B cell (primary cell): ENCODE measurements around the gene N4BP2L2. TPM values are rescaled to one million over a fixed set of nuclear protein-coding genes. Genes with fewer than 3 reads are reported as not detected.

Experiments used
- ATAC-seq: fragments of 200-7000 bp; cut with Tn5 transposase; one replicate; pipeline ENCODE4 v1.10.0; 2021; ENCODE audit warnings: low read depth, mild to moderate bottlenecking, moderate number of reproducible peaks, moderate library complexity
- CTCF ChIA-PET: fragments of 350-600 bp; sonication (Branson Sonifier 250); formaldehyde crosslinking; loops from one replicate; lab custom pipeline; 2021; ENCODE audit warnings: antibody characterized with exemption, inconsistent platforms; lab: Charles Lee
- POLR2A ChIA-PET: fragments of 350-600 bp; sonication (Branson Sonifier 250); formaldehyde crosslinking; loops from one replicate; lab custom pipeline; 2021; ENCODE audit warnings: antibody characterized with exemption; lab: Charles Lee
- DNase-seq: peaks from one replicate; pipeline ENCODE4 v3.0.0; 2013
- H2AFZ ChIP-seq: 2 replicates; pipeline ENCODE4 v1.6.1; 2012; ENCODE audit warnings: mild to moderate bottlenecking, low read depth, low read length; ENCODE audit not compliant: insufficient read depth, poor library complexity, severe bottlenecking
- H3K27ac ChIP-seq, 2 donors: 1 replicate in 1 of 2; 2 replicates in 1 of 2; pipeline ENCODE4 v1.5.1; 2012 to 2013; ENCODE audit warnings: low read length in 2 of 2, mild to moderate bottlenecking in 2 of 2, moderate library complexity in 1 of 2
- H3K27me3 ChIP-seq, 4 experiments: fragments of 200-600 bp in 1 of 4; sonication (generic) in 1 of 4; replicated peaks in 1 of 4; 1 replicate in 2 of 4; 2 replicates in 2 of 4; pipeline versions ENCODE4 v1.6.1 to v1.7.0; 2013 to 2016; ENCODE audit warnings: low read length in 3 of 4, mild to moderate bottlenecking in 2 of 4, mixed read lengths in 1 of 4, moderate library complexity in 1 of 4; ENCODE audit not compliant: insufficient read depth in 4 of 4, control insufficient read depth in 3 of 4; ENCODE audit errors: control extremely low read depth in 1 of 4
- H3K36me3 ChIP-seq, 2 experiments: replicated peaks in 1 of 2; 1 replicate in 1 of 2; 2 replicates in 1 of 2; pipeline versions ENCODE4 v1.6.1 to v1.7.1; 2013; ENCODE audit warnings: low read length in 1 of 2; ENCODE audit not compliant: insufficient read depth in 2 of 2, control insufficient read depth in 1 of 2; ENCODE audit errors: control extremely low read depth in 1 of 2, extremely low read depth in 1 of 2
- H3K4me1 ChIP-seq, 2 donors: fragments of 200-600 bp in 1 of 2; sonication (generic) in 1 of 2; 1 replicate in 1 of 2; 2 replicates in 1 of 2; pipeline versions ENCODE4 v1.5.1 to v1.6.1; 2013 to 2017; ENCODE audit warnings: low read length in 2 of 2; ENCODE audit not compliant: control insufficient read depth in 2 of 2, insufficient read depth in 2 of 2
- H3K4me2 ChIP-seq: replicated peaks from 2 replicates; pipeline ENCODE3; 2012; ENCODE audit warnings: mild to moderate bottlenecking, low read depth, low read length; ENCODE audit not compliant: poor library complexity, severe bottlenecking
- H3K4me3 ChIP-seq, 5 experiments: fragments of 200-600 bp in 1 of 5; sonication (generic) in 1 of 5; 1 replicate in 3 of 5; 2 replicates in 2 of 5; pipeline versions ENCODE4 v1.5.1 to v1.7.0; 2011 to 2016; ENCODE audit warnings: low read length in 4 of 5, mild to moderate bottlenecking in 4 of 5, low read depth in 2 of 5, control low read depth in 1 of 5, moderate library complexity in 1 of 5; ENCODE audit not compliant: insufficient read depth in 1 of 5; ENCODE audit errors: control extremely low read depth in 1 of 5, extremely low read depth in 1 of 5
- H3K79me2 ChIP-seq: fragments of 200-600 bp; sonication (generic); one replicate; pipeline ENCODE4 v1.6.0; 2016; ENCODE audit warnings: low read length; ENCODE audit not compliant: control insufficient read depth, insufficient read depth
- H3K9ac ChIP-seq: fragments of 200-600 bp; sonication (generic); 2 replicates; pipeline ENCODE4 v1.6.1; 2017; ENCODE audit warnings: mild to moderate bottlenecking, low read length, moderate library complexity
- H3K9me3 ChIP-seq, 3 donors: one replicate each; pipeline versions ENCODE4 v1.6.1 to v1.7.1; 2013; ENCODE audit warnings: low read length in 2 of 3; ENCODE audit not compliant: control insufficient read depth in 2 of 3, insufficient read depth in 1 of 3; ENCODE audit errors: control extremely low read depth in 1 of 3
- H4K20me1 ChIP-seq: 2 replicates; pipeline ENCODE4 v1.6.0; 2012; ENCODE audit warnings: mild to moderate bottlenecking, low read length; ENCODE audit not compliant: insufficient read depth, control insufficient read depth, poor library complexity, severe bottlenecking
- H3K27ac Mint-ChIP-seq: one replicate; pipeline ENCODE4 v1.8.0; 2021; ENCODE audit warnings: mixed read lengths
- H3K27me3 Mint-ChIP-seq: one replicate; pipeline ENCODE4 v1.8.0; 2021; ENCODE audit warnings: mixed read lengths
- H3K4me1 Mint-ChIP-seq: one replicate; pipeline ENCODE4 v1.8.0; 2021; ENCODE audit warnings: mixed read lengths
- H3K4me3 Mint-ChIP-seq: one replicate; pipeline ENCODE4 v1.8.0; 2021; ENCODE audit warnings: mixed read lengths
- H3K9me3 Mint-ChIP-seq: one replicate; pipeline ENCODE4 v1.8.0; 2022; ENCODE audit warnings: mixed read lengths; ENCODE audit not compliant: insufficient read depth
- EZH2 ChIP-seq: IDR thresholded peaks from 2 replicates; pipeline ENCODE4 v1.6.1; 2012; ENCODE audit warnings: borderline replicate concordance, low read depth, mild to moderate bottlenecking, moderate library complexity, low read length; ENCODE audit not compliant: insufficient read depth, poor library complexity, severe bottlenecking
- WGBS: methylation state at CpG from one replicate; pipeline ENCODE4 v1.1.5; 2013; ENCODE audit warnings: missing lambda C conversion rate; ENCODE audit not compliant: insufficient coverage; 5-methylcytosine and 5-hydroxymethylcytosine counted together
- intact Hi-C: fragments of 100-400 bp; cut with micrococcal nuclease; formaldehyde crosslinking; loops from one replicate; pipeline ENCODE4 v1.10.0; 2022
- polyA plus RNA-seq: library from polyadenylated mRNA; depleted of rRNA; stranded (reverse); fragments of >200 nt; gene quantifications from 2 replicates; pipeline ENCODE4 v1.2.3, GENCODE V29; 2012
- total RNA-seq, 2 donors: library from RNA; stranded (reverse); fragments of 120-200 nt in 1 of 2; gene quantifications; 1 replicate in 1 of 2; 2 replicates in 1 of 2; pipeline versions ENCODE4 v1.2.3 to v1.2.4, GENCODE V29; 2013 to 2022
- TF ChIP-seq, protein P1 (sequence below): fragments of 200-600 bp; IDR thresholded peaks from one replicate; pipeline ENCODE4 v1.8.0; 2022; ENCODE audit warnings: antibody characterized with exemption, mild to moderate bottlenecking

The N4BP2L2 gene
- total and polyA plus RNA-seq, 2 donors (not counting 1 experiment from before 2014, with no cell fraction given), result 63.9 to 239 TPM

DNA sequence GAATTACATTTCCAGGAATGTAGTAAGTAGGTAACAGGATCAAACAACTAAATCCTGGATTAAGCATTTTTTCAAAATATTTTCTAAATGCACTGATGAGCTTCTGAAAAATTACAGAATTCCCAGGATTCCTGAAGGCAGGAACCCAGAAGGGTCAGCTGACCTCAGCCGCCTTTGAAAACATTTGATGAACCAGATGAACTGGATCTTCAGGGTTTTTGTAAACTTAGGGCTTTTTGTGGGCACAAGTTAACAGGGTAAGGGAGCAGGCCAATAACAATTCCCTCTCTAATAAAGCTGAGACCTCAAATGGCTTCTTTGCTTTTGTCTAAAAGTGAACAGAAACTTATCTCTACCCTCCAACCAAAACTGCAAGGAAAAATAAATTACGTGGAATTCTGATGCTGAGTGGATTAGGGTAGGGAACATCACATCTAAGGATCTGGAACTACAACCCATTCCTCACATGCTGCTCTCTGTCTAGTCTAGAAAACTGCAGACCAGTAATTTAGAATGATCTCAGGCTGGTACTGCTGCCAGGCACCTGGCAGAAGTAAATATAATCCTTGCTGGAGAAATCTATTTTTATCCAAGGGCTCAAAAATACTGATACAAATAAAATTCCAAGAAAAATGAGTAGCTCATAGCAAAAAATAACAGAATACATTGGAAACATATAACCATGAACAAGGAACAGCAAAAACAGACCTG lies 62.4 kb downstream of the N4BP2L2 start:
- H3K9me3 ChIP-seq, result no peaks in the 10 kb centered on the region
- no peak overlapping the region for H3K4me3 ChIP-seq
- ATAC-seq (no peak), DNase-seq (no peak)
- intact Hi-C loops, result no loop called here
- no peak overlapping the region for H3K27ac ChIP-seq
- Mint-ChIP-seq H3K27ac (no peak overlapping the region), H3K4me1 (no peaks in the 10 kb centered on the region), H3K27me3 (no peaks in the 10 kb centered on the region), H3K9me3 (no peaks in the 10 kb centered on the region), H3K4me3 (no peak overlapping the region)
- H3K9ac ChIP-seq, result no peak overlapping the region
- peaks cover 0 to 2% of the 10 kb centered on the region in 2 experiments for H3K36me3 ChIP-seq
- H2AFZ ChIP-seq, result no peak overlapping the region
- no peaks in the 10 kb centered on the region for H3K79me2 ChIP-seq
- ChIA-PET CTCF (no interaction called here), POLR2A (no interaction called here)
- H3K27me3 ChIP-seq, result no peaks in the 10 kb centered on the region
- no peak overlapping the region for H3K4me2 ChIP-seq
- H4K20me1 ChIP-seq, result no peaks in the 10 kb centered on the region
- WGBS, result 100% methylated on average over 1 of the region's 2 CpGs
- TF ChIP-seq, protein P1, sequence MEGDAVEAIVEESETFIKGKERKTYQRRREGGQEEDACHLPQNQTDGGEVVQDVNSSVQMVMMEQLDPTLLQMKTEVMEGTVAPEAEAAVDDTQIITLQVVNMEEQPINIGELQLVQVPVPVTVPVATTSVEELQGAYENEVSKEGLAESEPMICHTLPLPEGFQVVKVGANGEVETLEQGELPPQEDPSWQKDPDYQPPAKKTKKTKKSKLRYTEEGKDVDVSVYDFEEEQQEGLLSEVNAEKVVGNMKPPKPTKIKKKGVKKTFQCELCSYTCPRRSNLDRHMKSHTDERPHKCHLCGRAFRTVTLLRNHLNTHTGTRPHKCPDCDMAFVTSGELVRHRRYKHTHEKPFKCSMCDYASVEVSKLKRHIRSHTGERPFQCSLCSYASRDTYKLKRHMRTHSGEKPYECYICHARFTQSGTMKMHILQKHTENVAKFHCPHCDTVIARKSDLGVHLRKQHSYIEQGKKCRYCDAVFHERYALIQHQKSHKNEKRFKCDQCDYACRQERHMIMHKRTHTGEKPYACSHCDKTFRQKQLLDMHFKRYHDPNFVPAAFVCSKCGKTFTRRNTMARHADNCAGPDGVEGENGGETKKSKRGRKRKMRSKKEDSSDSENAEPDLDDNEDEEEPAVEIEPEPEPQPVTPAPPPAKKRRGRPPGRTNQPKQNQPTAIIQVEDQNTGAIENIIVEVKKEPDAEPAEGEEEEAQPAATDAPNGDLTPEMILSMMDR, result no peak
- no peak for TF ChIP-seq EZH2
- no peaks in the 10 kb centered on the region for H3K4me1 ChIP-seq

DNA sequence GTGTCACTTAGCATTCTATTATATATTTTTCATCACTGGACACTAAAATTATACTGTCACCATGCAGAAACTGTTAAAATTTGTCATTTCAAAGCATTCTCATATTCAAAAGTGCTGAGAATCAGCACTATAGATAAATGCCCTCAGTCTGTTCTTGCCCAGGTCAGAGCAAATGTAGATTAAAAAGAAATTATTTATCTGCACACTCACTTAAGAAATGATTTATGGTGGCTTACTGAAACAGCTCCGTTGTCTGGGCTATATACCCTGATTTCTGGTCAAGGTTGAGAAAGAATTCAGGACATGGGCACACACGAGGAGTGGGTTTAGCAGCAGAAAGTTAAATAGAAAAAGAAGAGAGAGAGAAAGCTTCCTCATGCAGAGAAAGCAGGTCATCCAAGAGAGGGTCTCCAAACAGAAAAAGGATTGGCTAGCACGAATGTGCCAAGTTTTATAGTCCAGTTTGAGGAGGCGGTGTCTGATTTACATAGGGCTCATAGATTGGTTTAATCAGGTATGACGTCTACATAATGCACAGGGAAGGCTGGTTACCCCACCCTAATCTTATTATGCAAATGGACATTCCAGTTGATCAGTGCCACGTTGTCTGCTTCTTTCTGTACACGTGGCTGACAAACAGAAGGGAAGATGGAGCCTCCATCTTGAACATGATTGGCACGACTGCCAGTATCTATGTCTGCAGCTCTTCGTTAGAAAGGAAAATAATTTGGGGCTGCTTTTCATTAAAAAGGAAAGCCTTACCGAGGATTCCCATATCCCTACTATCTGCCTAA lies 63.4 kb downstream of the N4BP2L2 start:
- Histone ChIP-seq H3K27ac (no peak overlapping the region), H3K4me3 (no peak overlapping the region), H2AFZ (no peak overlapping the region), H3K36me3 (peaks cover 0 to 7% of the 10 kb centered on the region in 2 experiments), H3K27me3 (no peaks in the 10 kb centered on the region), H3K79me2 (no peaks in the 10 kb centered on the region), H3K4me2 (no peak overlapping the region), H3K4me1 (no peaks in the 10 kb centered on the region), H3K9me3 (no peaks in the 10 kb centered on the region), H4K20me1 (no peaks in the 10 kb centered on the region), H3K9ac (no peak overlapping the region)
- no peak for DNase-seq
- ChIA-PET POLR2A (no interaction called here), CTCF (no interaction called here)
- Mint-ChIP-seq H3K9me3 (no peaks in the 10 kb centered on the region), H3K4me3 (no peak overlapping the region), H3K27me3 (no peaks in the 10 kb centered on the region), H3K4me1 (no peaks in the 10 kb centered on the region), H3K27ac (no peak overlapping the region)
- WGBS, result 100% methylated on average over 2 of the region's 10 CpGs
- TF ChIP-seq, protein P1, result no peak
- TF ChIP-seq EZH2, result no peak
- intact Hi-C loops, result no loop called here
- ATAC-seq, result no peak
